Pons (tissue), 1 donor: ENCODE data around the gene AJUBA.
"Not testable (repeated sequence)": the region's sequence is repeated elsewhere in the genome, so short reads cannot be mapped to it uniquely, and the experiment has no call there.

Experiments
- DNase-seq: peaks from one replicate; pipeline ENCODE4 v3.0.0-alpha.2; 2016; ENCODE audit warnings: low spot score

The AJUBA gene

GRCh38 chr14:22979748-22980392 lies 2.5 kb downstream of the AJUBA start:
- no peak for DNase-seq

GRCh38 chr14:22978981-22979671 lies 3.2 kb downstream of the AJUBA start:
- no peak for DNase-seq

DNA sequence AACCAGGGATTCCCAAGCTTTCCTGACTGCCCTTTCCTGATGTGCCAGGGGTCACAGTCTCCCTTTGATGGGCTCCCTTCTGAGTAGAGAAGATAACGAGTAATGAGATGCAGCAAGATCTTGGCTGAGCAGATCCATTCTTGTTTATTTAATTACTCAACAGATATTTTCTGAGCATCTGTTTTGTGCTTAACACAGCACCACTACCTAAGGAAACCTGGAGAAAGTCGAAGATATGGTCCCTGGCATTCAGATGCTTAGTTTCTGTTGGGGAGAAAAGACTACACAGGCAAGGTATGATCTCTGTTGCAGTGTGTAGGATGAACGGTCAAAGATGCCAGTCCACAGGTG lies 3.9 kb downstream of the AJUBA start:
- no peak for DNase-seq

DNA sequence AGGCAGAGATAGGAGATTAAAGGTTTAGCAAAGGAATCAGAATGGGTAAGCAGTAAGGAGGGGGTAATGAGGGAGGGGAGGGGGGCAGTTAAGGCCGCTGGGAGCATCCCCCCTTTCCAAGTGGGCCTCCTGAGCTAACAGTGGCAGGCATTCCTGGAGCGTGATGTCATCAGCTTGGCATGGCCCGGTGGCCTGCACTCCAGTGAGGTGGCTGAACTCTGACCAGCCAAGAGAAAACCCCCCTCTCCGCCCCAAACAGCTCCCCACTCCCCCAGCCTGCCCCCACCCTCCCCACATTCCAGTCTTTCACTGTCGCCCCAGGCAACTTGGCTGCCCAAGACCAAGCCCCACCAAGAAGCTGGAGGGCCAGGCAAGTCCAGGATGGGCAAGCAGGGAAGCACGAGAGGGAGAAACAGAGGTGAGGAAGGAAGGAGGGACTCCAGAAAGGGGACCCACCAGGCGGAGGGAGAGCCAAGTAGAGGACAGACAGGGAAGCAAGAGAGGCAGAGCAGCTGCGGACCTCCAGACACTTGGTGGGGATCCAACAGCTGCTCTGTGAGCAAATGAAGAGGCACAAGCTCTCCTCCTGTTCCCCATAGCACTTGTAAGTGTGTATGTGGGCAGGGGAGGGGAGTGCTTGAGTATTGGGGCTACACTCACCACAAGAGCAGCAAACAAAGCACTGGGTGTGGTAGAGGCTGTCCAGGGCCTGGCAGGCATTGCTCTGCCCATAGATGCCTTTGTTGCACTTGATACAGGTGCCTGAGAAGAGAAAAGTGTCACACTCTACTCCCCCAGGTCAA lies 4.5 kb downstream of the AJUBA start:
- no peak for DNase-seq

DNA sequence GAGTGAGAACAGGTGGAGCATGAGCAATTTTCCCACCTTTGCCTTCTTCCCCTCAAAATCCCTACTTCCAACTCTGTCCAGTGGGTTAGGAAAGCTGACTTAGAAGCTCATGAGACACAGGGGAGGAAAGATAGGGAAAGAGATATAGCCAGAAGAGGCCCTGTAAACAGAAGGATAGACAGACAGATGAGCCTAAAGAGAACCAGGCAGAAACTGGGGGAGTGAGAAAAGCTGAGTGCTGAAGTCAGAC lies 5.0 kb downstream of the AJUBA start:
- DNase-seq, result no peak

- DNase-seq, result no peak
These were observed 5.5 kb downstream of the AJUBA start for GRCh38 chr14:22976620-22977433.

- no peak for DNase-seq
These were observed 7.6 kb downstream of the AJUBA start for GRCh38 chr14:22974530-22975313.

DNA sequence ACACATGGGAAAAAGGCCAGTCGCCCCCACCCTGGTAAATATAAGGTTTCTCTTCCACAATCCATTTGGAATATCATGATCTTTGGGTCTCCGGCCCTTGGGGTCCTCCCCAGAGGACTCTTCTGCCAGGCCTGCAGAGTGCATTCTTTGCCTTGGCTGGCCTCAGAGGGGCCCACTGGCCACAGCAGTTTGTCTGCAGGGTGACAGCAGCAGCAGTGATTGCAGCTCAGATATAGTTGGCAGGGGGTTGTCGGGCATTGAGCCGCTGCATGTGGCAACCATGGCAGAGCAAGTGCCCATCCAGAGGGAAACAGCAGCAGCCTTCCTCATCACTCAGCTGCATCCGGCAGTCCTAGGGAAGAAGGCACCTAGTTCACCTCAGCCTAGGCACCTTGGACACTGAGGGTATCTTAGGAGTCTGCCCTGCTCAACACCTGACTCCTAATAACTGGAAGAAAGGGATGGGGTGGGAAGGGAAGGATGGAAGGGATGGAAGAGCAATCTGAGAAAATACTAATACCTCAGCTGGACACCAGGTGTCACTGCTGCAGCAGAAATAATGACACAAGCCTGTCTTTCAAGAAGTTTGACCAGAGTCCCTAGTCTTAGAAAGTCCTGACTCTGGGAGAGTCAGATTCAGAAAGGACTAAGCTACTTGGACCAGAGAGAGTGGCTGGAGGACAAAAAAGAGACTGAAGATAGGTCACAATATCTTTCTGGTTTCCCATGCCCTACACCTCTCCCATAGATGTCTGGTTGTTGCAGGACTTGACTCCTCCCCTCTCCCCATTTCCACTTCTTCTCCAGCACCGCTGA lies 8.9 kb downstream of the AJUBA start:
- DNase-seq, result peak; percentile 61

DNA sequence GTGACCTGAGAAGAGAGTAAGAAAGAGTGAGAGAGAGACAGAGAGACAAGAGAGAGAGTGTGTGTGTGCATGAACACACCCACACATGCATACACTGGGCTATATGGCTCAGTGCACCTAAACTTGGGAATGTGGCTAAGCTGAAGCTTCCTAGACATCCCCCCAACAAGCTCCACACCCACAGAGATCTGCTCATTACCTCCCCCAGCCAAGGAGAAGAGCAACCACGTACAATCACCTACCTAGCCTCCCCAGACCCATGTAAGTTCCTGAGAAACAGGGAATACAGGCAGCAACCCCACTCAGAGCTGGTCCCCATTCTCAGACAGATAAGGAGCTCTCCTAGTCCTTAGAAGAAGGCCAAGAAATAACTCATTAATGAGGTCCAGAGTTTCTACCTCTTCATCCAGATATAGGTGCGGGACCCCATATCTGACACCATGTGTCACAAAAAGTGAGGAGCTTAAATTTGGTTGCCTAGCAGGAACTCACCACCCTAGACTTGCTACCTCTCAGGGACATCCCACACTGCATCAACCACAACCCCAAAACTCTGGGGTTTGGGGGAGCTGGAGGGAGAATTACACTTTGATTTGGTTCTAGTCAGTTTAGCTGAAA lies 9.9 kb downstream of the AJUBA start:
- DNase-seq, result no peak

DNA sequence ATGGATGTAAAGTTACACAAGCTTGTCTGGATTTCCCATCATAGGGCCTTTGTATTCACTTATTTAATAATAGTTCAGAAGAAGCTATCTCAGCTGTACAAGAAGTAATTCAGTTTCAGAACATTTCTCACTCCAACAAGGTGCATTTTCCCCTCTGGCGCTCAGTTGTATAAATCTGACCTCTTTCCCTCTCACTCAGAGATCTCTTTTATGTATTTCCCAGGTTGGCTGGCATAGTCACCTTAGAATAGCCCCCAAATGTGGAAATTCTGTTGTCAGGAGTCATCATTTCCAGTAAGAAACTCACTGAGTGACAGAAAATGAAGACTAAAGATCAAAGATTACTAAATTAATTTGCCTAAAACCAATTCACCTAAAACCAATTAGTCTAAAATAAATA lies 11.2 kb downstream of the AJUBA start:
- no peak for DNase-seq

- no peak for DNase-seq
These were observed 15.5 kb downstream of the AJUBA start for GRCh38 chr14:22966783-22967269.

DNA sequence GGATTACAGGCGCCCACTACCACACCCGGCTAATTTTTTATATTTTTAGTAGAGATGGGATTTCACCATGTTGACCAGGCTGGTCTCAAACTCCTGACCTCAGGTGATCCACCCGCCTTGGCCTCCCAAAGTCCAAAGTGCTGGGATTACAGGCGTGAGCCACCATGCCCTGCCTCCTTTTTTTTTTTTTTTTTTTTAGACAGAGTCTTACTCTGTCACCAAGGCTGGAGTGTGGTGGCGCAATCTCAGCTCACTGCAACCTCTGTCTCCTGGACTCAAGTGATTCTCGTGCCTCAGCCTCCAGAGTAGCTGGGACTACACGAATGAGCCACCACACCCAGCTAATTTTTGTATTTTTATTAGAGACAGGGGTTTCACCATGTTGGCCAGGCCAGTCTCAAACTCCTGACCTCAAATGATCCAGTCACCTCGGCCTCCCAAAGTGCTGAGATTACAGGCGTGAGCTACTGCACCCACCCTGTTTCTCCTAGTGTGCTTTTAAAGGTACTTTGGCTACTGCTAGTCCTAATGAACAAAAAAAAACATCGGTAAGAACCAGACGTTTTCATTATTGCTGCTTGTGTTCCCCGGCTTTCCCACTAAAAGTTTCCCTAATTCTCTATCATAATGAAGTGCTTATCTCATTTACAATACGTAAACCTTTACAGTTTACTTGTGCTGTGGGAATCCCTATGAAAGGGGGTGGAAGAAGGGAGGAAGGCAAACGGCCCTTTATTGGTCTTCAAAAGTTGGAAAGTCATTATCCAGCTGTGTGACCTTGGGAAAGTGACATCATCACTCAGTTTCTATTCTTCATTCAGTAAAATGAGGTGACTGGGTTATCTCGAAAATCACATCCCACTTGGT lies 16.2 kb downstream of the AJUBA start:
- DNase-seq, result not testable (repeated sequence)

DNA sequence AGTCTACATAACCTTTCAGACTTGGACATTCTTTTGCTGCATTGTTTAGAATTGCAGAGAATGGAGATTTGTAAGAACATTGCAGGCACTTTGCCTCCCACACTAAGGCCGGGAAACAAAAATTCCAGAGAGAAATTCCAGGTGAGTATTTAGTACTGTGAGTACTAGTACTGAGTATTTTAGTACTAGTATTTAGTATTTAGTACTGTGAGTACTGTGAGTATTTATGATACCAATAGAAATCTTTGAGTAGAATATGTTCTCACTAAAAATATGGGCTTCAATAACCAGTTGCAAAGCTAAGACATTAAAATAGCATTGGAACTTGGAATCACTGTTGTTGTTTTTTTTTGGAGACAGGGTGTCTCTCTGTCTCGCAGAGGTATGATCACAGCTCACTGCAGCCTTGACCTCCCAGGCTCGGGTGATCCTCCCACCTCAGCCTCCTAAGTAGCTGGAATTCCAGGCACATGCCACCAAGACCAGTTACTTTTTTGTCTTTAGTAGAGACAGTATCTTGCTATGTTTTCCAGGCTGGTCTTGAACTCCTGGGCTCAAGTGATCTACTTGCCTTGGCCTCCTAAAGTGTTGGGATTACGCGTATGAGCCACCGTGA lies 20.2 kb downstream of the AJUBA start:
- no peak for DNase-seq

DNA sequence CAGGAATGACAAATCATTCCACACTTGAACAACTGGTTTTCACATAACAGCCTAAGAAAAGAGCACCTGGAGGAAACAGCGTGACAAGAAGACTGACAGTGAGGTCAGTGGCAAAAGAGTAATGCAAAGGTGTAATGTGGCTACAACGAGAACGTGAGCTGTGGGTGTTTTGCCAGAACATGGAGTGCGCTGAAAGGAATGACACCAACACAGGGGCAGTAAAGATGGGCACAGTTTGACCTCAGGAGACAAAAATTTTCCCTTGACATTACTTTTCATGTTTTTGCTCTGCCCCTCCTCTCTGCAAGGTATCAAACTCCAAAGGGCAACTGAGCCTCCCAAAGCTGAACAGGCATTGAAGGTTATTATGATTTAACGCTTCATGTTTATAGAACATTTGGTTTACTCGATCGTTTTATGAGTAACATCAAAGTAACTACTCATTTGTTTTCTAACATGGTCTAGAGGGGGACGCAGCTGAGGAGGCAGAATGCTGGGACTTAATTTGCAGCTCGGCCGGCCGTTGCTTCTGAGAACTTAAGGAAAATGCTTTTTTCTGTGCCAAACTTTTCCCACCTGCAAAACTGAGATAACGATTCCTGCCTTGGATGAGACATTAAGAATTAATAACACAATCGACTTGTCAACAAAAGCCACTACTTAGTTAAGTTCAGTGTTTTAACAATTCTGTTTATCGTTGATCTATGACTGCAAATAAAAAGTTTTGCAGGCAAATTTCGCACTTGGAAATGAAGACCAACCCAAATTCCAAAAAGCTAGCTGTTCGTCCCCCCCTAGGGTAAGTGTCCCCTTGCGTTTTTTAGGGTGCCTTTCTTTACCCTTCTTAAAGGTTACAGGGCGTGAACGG lies 26.4 kb downstream of the AJUBA start:
- DNase-seq, result no peak

- DNase-seq, result no peak
These were observed 29.9 kb downstream of the AJUBA start for GRCh38 chr14:22952418-22952817.

- not testable (repeated sequence) for DNase-seq
These were observed 30.6 kb downstream of the AJUBA start for GRCh38 chr14:22951795-22952194.

GRCh38 chr14:22945642-22946041 lies 36.7 kb downstream of the AJUBA start:
- DNase-seq, result no peak

GRCh38 chr14:22939684-22940083 lies 42.7 kb downstream of the AJUBA start:
- no peak for DNase-seq
